Choroid plexus epithelial cell (primary cell): ENCODE measurements around the gene CDK5RAP1.
A peak's percentile ranks its signal among the peaks of the same experiment; 100 is the strongest.
"Not testable (repeated sequence)": the region's sequence is repeated elsewhere in the genome, so short reads cannot be mapped to it uniquely, and the experiment has no call there.

Source experiments
- DNase-seq: peaks from one replicate; pipeline ENCODE4 v3.0.0-alpha.2; 2010; ENCODE audit warnings: low read depth
- H3K4me3 ChIP-seq: 2 replicates; pipeline ENCODE4 v1.5.1; 2011; ENCODE audit warnings: low read depth, mild to moderate bottlenecking, control low read depth, low read length, moderate library complexity
- TF ChIP-seq, protein P1 (sequence below): conservative IDR thresholded peaks from 2 replicates; pipeline ENCODE4 v1.5.1; 2011; ENCODE audit warnings: low read depth, mild to moderate bottlenecking, control low read depth, inconsistent platforms, low read length, moderate library complexity

Gene CDK5RAP1

DNA sequence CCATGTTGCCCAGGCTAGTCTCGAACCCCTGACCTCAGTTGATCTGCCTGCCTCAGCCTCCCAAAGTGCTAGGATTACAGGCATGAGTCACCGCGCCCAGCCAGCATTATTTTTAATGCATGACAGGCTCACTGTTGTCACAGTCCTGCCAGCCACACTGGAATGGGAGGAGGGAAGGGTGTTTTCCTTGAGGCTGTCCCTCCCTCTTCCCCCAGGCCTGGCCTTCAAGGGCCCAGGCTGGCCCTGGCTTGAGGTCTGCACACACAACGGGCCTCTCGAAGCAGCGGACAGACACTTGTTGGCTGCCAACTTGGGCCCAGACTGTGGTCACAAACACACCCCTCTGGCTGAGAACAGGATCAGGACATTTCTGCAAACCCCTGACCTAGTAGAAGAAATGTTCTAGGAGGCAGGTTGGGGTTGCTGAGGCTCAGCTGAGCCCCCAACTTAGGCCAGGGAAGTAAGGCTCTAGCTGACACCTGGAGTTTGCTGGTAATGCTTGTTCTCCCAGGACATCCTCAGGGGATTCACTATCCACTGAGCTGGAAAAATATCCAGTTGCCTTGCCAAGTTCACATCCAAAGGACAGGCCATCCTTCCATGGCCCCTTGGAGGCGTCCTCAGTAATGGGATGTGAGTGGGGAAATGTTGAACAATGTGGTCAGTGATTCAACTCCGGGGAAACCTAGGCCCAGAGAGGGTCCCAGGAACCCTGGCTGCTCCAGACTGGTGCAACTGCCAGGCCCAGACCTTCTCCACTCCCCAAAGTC is 32.3 kb upstream of the CDK5RAP1 start:
- H3K4me3 ChIP-seq = no peak overlapping the region
- no peak for DNase-seq

DNA sequence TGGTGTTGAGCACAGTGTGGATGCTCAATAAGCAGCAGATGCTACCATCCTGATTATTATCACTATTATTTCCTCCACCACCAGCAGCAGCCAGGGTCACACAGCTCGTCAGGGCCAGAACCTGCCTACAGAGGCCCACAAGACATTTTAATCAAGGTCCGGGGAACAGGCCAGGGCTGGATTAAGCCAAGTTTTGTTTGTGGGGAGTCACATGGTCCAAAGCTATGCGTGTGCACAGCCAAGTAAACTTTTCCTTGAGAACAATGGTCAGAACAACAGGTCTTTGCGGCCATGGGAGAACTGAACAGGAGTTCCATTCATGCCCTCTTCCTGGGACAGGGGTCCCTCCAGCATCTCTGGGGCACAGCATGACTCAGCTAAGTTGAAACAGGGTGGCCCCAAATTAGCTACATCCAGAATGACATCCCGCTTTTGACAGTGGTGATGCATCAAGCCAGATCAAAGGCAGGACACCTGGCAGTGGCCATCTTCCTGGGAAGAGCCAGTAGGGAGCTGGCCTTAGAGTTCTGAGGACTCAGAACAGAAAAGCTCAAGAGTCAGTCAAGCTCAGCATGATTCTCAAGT is 30.6 kb upstream of the CDK5RAP1 start:
- TF ChIP-seq, protein P1, sequence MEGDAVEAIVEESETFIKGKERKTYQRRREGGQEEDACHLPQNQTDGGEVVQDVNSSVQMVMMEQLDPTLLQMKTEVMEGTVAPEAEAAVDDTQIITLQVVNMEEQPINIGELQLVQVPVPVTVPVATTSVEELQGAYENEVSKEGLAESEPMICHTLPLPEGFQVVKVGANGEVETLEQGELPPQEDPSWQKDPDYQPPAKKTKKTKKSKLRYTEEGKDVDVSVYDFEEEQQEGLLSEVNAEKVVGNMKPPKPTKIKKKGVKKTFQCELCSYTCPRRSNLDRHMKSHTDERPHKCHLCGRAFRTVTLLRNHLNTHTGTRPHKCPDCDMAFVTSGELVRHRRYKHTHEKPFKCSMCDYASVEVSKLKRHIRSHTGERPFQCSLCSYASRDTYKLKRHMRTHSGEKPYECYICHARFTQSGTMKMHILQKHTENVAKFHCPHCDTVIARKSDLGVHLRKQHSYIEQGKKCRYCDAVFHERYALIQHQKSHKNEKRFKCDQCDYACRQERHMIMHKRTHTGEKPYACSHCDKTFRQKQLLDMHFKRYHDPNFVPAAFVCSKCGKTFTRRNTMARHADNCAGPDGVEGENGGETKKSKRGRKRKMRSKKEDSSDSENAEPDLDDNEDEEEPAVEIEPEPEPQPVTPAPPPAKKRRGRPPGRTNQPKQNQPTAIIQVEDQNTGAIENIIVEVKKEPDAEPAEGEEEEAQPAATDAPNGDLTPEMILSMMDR = no peak
- no peak for DNase-seq
- no peak overlapping the region for H3K4me3 ChIP-seq

More for the DNA sequence above, 32.3 kb upstream of the CDK5RAP1 start:
- TF ChIP-seq, protein P1 = no peak

DNA sequence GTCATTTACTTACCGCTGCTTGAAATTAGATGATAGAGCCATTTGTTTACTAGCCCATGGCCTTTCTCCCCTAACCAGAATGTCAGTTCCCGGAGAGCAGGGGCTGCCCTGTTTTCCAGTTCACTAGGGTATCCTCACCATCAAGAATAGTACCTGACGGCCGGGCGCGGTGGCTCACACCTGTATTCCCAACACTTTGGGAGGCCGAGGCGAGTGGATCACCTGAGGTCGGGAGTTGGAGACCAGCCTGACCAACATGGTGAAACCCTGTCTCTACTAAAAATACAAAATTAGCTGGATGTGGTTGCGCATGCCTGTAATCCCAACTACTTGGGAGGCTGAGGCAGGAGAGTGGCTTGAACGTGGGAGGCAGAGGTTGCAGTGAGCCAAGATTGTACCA is 22.6 kb upstream of the CDK5RAP1 start:
- DNase-seq, H3K4me3 ChIP-seq: not testable (repeated sequence)

DNA sequence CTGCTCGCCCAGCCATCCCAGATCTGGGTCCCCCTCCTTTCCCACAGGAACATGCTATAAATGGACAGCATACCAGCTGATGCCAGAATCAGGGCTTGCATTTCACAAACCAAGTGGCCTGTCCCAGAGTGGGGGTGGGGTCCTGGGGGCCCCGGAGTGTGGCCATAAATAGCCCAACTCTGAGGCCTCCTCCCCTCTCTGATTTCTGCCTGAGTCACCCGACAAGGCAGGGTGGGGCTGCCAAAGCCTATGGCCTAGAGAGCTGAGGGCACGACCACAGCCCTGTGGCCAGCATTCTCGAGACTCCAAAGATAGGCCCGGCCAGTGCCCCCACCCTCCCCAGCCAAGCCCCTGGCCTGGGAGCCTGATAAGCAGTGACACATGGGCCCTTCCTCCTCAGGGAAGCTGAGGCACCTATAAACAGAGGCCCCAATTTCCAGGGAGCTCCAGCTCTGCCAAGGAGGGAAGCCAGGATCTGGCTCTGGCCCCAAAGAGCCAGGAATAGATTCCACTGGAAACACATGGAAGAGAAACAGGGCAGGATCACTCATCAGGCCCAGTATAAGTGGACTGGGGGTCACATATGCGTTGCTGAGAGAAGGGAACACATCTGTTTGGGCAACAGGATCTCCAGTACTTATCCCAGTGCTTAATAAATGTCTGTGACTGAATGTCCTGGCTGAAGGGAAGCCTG is 22.0 kb upstream of the CDK5RAP1 start:
- H3K4me3 ChIP-seq = no peak overlapping the region
- DNase-seq = peak; percentile 71
- TF ChIP-seq, protein P1 = no peak

DNA sequence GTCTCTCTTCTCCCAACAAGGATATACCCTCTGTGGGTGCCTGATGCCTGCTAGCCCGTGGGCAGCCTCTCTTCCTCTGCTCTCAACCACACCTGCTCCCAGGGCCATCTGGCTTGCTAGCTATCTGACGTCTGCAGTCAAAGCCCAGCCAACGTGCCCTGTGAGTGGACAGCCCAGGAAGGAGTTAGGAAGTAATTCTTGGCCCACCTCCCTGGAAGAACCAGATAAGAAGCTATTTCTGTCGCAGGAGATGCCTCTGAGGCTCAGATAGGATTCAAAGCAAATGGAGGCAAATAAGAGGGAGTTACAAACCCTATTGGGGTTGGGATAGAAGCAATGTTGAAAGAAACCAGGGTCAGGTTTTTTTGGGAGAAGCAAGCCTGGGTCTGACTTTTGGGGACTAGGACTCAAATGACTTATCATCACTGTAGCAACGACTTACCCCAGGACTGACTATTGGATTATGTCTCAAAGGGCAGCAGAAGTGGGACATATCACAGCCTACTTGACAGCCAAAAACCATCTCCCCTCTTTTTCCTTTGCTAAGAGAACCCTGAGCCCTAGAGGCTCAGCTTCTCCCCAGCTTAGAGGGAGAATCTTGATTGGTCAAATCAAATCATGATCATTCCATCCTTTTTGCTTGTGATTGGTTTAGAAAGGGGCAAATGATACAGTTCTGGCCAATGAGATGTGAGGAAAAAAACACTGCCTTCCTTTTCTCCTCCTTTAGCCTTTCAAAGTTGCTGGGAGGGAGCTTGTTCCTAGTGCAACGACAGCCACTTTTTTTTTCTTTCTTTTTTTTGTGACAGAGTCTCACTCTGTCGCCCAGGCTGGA is 18.0 kb upstream of the CDK5RAP1 start:
- TF ChIP-seq, protein P1 = no peak
- peak; percentile 64 for DNase-seq
- no peak overlapping the region for H3K4me3 ChIP-seq

DNA sequence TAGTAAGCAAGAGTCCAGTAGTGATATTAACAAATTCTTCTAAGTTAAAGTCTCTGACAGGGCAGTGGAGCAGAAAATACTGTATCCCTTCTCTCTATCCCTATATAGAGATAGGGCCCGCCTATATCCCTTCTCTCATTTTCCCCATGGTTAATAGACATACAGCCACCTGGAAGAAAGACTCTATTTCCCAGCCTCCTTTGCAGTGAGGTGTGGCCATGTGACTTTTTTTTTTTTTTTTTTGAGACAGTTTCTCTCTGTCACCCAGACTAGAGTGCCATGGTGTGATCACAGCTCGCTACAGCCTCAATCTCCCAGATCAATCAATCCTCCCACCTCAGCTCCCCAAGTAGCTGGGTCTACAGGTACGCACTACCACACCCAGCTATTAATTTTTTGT is 16.7 kb upstream of the CDK5RAP1 start:
- TF ChIP-seq, protein P1 = no peak
- no peak for DNase-seq
- H3K4me3 ChIP-seq = no peak overlapping the region

DNA sequence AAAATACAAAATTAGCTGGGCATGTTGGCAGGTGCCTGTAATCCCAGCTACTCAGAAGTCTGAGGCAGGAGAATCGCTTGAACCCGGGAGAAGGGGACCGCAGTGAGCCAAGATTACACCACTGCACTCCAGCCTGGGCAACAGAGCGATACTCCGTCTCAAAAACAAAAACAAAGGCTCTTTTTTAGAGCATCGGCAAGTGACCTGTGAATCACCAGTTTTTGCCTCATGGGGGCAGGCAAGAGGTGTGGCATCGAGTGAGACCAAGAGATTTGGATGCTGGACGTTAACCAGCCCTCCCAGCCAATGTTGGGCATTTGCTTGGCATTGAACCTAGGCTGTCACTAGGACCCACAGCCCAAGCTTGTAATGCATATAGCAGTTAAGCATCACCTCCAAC is 14.6 kb upstream of the CDK5RAP1 start:
- peak; percentile 64 for DNase-seq
- H3K4me3 ChIP-seq = no peak overlapping the region
- TF ChIP-seq, protein P1 = peak; percentile 66
